Mammary epithelial cell (primary cell): ENCODE measurements around the gene DNAJB5.
"Not testable (repeated sequence)": the region's sequence is repeated elsewhere in the genome, so short reads cannot be mapped to it uniquely, and the experiment has no call there.

ENCODE experiments used
- EZH2 ChIP-seq: IDR thresholded peaks from 2 replicates; pipeline ENCODE4 v1.6.1; 2012; ENCODE audit warnings: low read length, inconsistent platforms, borderline replicate concordance
- TF ChIP-seq, protein P1 (sequence below), 2 donors: IDR thresholded peaks in 1 of 2; conservative IDR thresholded peaks in 1 of 2; 2 replicates each; pipeline ENCODE4 v1.5.1; 2011 to 2012; ENCODE audit warnings: inconsistent platforms in 2 of 2, low read length in 2 of 2, mild to moderate bottlenecking in 2 of 2, control low read depth in 1 of 2, low read depth in 1 of 2; ENCODE audit not compliant: insufficient read depth in 1 of 2; ENCODE audit errors: extremely low read depth in 1 of 2

DNA sequence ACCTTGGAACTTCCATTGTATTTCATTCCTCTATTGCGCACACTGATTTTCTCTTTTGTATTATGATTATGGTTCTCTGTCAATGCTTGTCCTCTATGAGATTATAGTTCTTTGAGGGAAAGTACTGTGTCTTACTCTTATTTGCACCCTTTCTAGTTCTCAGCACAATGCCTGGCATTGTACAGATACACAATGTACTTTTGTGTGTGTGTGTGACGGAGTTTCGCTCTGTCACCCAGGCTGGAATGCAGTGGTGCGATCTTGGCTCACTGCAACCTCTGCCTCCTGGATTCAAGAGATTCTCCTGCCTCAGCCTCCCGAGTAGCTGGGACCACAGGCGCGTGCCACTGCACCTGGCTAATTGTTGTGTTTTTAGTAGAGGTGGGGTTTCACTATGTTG is 33.5 kb upstream of the DNAJB5 start:
- TF ChIP-seq, protein P1, sequence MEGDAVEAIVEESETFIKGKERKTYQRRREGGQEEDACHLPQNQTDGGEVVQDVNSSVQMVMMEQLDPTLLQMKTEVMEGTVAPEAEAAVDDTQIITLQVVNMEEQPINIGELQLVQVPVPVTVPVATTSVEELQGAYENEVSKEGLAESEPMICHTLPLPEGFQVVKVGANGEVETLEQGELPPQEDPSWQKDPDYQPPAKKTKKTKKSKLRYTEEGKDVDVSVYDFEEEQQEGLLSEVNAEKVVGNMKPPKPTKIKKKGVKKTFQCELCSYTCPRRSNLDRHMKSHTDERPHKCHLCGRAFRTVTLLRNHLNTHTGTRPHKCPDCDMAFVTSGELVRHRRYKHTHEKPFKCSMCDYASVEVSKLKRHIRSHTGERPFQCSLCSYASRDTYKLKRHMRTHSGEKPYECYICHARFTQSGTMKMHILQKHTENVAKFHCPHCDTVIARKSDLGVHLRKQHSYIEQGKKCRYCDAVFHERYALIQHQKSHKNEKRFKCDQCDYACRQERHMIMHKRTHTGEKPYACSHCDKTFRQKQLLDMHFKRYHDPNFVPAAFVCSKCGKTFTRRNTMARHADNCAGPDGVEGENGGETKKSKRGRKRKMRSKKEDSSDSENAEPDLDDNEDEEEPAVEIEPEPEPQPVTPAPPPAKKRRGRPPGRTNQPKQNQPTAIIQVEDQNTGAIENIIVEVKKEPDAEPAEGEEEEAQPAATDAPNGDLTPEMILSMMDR (conservative IDR thresholded peaks at IDR 0.05 in 1 of 2, IDR thresholded peaks at IDR 0.05 in 1 of 2; ENCODE audit: extremely low read depth in 1 of 2, insufficient read depth in 1 of 2, low read depth in 1 of 2, low read length in 2 of 2): not testable (repeated sequence)
- TF ChIP-seq EZH2: not testable (repeated sequence)
